Measurements from ENCODE around the gene CCDC171.

CCDC171 gene

DNA sequence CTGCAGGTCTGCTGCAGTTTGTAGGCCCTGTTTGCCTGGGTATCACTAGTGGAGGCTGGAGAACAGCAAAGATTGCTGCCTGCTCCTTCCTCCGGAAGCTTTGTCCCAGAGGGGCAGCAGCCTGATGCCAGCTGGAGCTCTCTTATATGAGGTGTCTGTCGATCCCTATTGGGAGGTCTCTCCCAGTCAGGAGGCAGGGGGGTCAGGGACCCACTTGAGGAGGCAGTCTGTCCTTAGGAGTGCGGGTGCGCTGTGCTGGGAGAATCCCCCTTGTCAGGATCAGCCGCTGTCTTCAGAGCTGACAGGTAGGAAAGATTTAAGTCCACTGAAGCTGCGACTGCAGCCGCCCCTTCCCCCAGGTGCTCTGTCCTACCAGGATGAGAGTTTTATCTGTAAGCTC, 64.9 kb downstream of the CCDC171 start (continued):
- TF ChIP-seq, protein P1, sequence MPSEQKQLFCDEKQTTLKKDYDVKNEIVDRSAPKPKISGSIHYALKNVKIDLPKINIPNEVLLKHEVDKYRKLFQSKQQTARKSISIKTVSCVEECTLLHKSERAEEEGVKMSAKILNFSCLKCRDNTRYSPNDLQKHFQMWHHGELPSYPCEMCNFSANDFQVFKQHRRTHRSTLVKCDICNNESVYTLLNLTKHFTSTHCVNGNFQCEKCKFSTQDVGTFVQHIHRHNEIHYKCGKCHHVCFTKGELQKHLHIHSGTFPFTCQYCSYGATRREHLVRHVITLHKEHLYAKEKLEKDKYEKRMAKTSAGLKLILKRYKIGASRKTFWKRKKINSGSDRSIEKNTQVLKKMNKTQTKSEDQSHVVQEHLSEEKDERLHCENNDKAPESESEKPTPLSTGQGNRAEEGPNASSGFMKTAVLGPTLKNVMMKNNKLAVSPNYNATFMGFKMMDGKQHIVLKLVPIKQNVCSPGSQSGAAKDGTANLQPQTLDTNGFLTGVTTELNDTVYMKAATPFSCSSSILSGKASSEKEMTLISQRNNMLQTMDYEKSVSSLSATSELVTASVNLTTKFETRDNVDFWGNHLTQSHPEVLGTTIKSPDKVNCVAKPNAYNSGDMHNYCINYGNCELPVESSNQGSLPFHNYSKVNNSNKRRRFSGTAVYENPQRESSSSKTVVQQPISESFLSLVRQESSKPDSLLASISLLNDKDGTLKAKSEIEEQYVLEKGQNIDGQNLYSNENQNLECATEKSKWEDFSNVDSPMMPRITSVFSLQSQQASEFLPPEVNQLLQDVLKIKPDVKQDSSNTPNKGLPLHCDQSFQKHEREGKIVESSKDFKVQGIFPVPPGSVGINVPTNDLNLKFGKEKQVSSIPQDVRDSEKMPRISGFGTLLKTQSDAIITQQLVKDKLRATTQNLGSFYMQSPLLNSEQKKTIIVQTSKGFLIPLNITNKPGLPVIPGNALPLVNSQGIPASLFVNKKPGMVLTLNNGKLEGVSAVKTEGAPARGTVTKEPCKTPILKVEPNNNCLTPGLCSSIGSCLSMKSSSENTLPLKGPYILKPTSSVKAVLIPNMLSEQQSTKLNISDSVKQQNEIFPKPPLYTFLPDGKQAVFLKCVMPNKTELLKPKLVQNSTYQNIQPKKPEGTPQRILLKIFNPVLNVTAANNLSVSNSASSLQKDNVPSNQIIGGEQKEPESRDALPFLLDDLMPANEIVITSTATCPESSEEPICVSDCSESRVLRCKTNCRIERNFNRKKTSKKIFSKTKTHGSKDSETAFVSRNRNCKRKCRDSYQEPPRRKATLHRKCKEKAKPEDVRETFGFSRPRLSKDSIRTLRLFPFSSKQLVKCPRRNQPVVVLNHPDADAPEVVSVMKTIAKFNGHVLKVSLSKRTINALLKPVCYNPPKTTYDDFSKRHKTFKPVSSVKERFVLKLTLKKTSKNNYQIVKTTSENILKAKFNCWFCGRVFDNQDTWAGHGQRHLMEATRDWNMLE (tag by site-specific recombination; conservative IDR thresholded peaks at IDR 0.05; ENCODE audit: low read depth) = no peak
- TF ChIP-seq ZNF311 (tag by site-specific recombination; IDR thresholded peaks at IDR 0.05; ENCODE audit: borderline replicate concordance) = no peak
- TF ChIP-seq ZNF514 (tag by site-specific recombination; IDR thresholded peaks at IDR 0.05) = no peak
- TF ChIP-seq ZNF654 (tag by site-specific recombination; IDR thresholded peaks at IDR 0.05; ENCODE audit: low read depth) = no peak
- TF ChIP-seq ZNF114 (tag by site-specific recombination; IDR thresholded peaks at IDR 0.05) = no peak
- TF ChIP-seq, protein P2, sequence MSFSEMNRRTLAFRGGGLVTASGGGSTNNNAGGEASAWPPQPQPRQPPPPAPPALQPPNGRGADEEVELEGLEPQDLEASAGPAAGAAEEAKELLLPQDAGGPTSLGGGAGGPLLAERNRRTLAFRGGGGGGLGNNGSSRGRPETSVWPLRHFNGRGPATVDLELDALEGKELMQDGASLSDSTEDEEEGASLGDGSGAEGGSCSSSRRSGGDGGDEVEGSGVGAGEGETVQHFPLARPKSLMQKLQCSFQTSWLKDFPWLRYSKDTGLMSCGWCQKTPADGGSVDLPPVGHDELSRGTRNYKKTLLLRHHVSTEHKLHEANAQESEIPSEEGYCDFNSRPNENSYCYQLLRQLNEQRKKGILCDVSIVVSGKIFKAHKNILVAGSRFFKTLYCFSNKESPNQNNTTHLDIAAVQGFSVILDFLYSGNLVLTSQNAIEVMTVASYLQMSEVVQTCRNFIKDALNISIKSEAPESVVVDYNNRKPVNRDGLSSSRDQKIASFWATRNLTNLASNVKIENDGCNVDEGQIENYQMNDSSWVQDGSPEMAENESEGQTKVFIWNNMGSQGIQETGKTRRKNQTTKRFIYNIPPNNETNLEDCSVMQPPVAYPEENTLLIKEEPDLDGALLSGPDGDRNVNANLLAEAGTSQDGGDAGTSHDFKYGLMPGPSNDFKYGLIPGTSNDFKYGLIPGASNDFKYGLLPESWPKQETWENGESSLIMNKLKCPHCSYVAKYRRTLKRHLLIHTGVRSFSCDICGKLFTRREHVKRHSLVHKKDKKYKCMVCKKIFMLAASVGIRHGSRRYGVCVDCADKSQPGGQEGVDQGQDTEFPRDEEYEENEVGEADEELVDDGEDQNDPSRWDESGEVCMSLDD (tag by site-specific recombination; IDR thresholded peaks at IDR 0.05) = no peak
- TF ChIP-seq ZNF660 (tag by site-specific recombination; IDR thresholded peaks at IDR 0.05) = no peak

DNA sequence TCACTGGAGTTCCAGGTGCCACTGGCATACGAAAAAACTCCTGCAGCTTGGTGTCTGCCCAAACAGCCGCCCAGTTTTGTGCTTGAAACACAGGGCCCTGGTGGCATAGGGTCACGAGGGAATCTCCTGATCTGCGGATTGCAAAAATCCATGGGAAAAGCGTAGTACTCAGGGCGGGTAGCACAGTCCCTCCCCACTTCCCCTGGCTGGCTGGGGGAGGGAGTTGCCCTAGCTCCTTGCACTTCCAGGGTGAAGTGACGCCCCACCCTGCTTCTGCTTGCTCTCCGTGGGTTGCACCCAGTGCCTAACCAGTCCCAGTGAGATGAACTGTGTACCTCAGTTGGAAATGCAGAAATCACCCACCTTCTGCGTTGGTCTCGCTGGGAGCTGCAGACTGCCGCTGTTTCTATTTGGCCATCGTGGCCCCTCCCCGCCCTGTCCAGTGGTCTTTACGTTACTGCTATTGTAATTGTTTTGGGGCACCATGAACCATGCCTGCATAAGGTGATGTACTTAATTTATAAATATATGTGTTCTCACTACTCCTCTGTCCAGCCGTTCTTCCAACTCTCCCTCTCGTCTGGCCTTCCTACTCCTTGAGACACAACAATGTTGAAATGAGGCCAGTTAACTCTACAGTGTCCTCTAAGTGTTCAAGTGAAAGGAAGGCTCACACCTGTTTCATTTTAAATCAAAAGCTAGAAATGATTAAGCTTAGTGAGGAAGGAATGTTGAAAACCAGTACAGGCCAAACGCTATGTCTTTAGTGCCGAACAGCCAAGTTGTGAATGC, 65.9 kb downstream of the CCDC171 start:
- CTCF ChIA-PET = interaction anchor here (0.6 to 1.1 kb wide), 5 partner anchors 7 to 460 kb away, joined by 3 read pairs; no protein-coding TSS in a partner anchor
- TF ChIP-seq ZNF837 (tag by site-specific recombination; IDR thresholded peaks at IDR 0.05) = no peak
- Histone ChIP-seq H3K27ac (ENCODE audit: extremely low read depth, low read depth, low read length) (no peak overlapping the region), H3K36me3 (ENCODE audit: control insufficient read depth in 2 of 2, insufficient read depth in 1 of 2, low read length in 2 of 2) (no peaks in the 10 kb centered on the region; a peak in 1 of 3 replicates), H3K4me1 (ENCODE audit: control insufficient read depth, insufficient read depth, low read length) (no peaks in the 10 kb centered on the region), H3K4me3 (ENCODE audit: low read depth, low read length) (no peak overlapping the region), H3K9me3 (ENCODE audit: control insufficient read depth, insufficient read depth, low read depth, low read length) (no peaks in the 10 kb centered on the region)
- POLR2A ChIA-PET = no interaction called here

DNA sequence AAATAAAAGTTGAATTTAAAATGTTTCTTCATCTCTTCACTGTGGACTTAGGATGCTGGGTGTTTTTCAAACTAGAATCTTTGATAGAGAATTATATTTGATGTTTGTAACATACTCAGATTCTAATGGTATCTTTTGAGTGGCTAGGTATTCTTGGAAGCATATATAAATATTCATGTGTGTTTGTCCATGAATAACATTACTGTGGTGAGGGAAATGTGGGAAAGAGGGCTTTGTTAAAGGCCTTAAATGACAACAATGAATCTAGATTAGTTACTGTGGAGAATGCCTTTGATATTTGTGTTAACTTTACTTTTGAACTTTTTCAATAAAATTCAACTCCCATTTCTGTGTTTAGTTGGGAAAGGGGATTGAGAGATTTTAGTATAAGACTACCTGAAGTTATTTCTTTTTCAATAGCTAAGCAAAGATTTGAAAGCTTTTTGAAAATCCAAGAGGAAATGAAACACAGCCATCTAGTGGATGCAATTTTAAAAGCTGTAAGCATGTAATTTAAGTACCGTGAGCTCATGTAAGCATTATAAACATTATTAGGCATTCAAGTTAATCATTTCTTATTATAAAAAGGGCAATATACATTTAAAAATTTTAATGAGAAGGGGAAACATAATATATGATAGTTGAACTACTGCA, 69.6 kb downstream of the CCDC171 start:
- no peak for TF ChIP-seq ZNF239 (tag by site-specific recombination; IDR thresholded peaks at IDR 0.05)
- TF ChIP-seq ZNF530 (tag by site-specific recombination; IDR thresholded peaks at IDR 0.05; ENCODE audit: low read depth) = no peak
- TF ChIP-seq ZNF654 (tag by site-specific recombination; IDR thresholded peaks at IDR 0.05; ENCODE audit: low read depth) = peak; percentile 27; the same call in 1 of the 2 replicates
- TF ChIP-seq KLF7 (tag by site-specific recombination; IDR thresholded peaks at IDR 0.05; ENCODE audit: borderline replicate concordance) = no peak
- no peaks in the 10 kb centered on the region for H3K9me3 ChIP-seq (ENCODE audit: control insufficient read depth, insufficient read depth, low read depth, low read length)
- CTCF ChIA-PET = interaction anchor here (0.6 to 1.4 kb wide), 7 partner anchors 11 to 1269 kb away, joined by 3 to 5 read pairs (median 3); no protein-coding TSS in a partner anchor
- no peaks in the 10 kb centered on the region for H3K36me3 ChIP-seq (ENCODE audit: control insufficient read depth in 2 of 2, insufficient read depth in 1 of 2, low read length in 2 of 2)
- H3K4me1 ChIP-seq (ENCODE audit: control insufficient read depth, insufficient read depth, low read length) = no peaks in the 10 kb centered on the region
- H3K27ac ChIP-seq (ENCODE audit: extremely low read depth, low read depth, low read length) = no peak overlapping the region
- POLR2A ChIA-PET = no interaction called here
- no peak overlapping the region for H3K4me3 ChIP-seq (ENCODE audit: low read depth, low read length)

Data from HEK293 (cell line).